ENCODE data around the gene PAPSS1.
"Not testable (repeated sequence)": the region's sequence is repeated elsewhere in the genome, so short reads cannot be mapped to it uniquely, and the experiment has no call there.

Gene PAPSS1

GRCh38 chr4:107725281-107725859, 5.3 kb upstream of the PAPSS1 start:
- DNase-seq: no peak

- DNase-seq: not testable (repeated sequence)
Measured at GRCh38 chr4:107723331-107723730, 3.3 kb upstream of the PAPSS1 start.

- DNase-seq: peak; percentile 70
Measured at GRCh38 chr4:107721436-107722100, 1.5 kb upstream of the PAPSS1 start.

GRCh38 chr4:107719207-107719921, 670 bp downstream of the PAPSS1 start:
- no peak for DNase-seq

GRCh38 chr4:107718351-107718965, 1.6 kb downstream of the PAPSS1 start:
- DNase-seq: no peak

GRCh38 chr4:107714256-107714655, 5.8 kb downstream of the PAPSS1 start:
- no peak for DNase-seq

GRCh38 chr4:107712236-107712635, 7.8 kb downstream of the PAPSS1 start:
- no peak for DNase-seq

- DNase-seq: no peak
Measured at GRCh38 chr4:107711831-107712230, 8.2 kb downstream of the PAPSS1 start.

- DNase-seq: no peak
Measured at GRCh38 chr4:107710493-107711459, 9.3 kb downstream of the PAPSS1 start.

GRCh38 chr4:107709916-107710315, 10.1 kb downstream of the PAPSS1 start:
- no peak for DNase-seq

GRCh38 chr4:107708225-107708624, 11.8 kb downstream of the PAPSS1 start:
- DNase-seq: no peak

- DNase-seq: no peak
Measured at GRCh38 chr4:107705742-107706556, 14.1 kb downstream of the PAPSS1 start.

GRCh38 chr4:107701565-107701964, 18.5 kb downstream of the PAPSS1 start:
- DNase-seq: no peak

GRCh38 chr4:107699466-107700206, 20.4 kb downstream of the PAPSS1 start:
- no peak for DNase-seq

GRCh38 chr4:107696187-107696586, 23.8 kb downstream of the PAPSS1 start:
- DNase-seq: not testable (repeated sequence)

- no peak for DNase-seq
Measured at GRCh38 chr4:107693132-107693531, 26.9 kb downstream of the PAPSS1 start.

GRCh38 chr4:107692202-107692601, 27.8 kb downstream of the PAPSS1 start:
- no peak for DNase-seq

- DNase-seq: no peak
Measured at GRCh38 chr4:107691378-107691777, 28.7 kb downstream of the PAPSS1 start.

- DNase-seq: no peak
Measured at GRCh38 chr4:107689912-107690587, 30.0 kb downstream of the PAPSS1 start.

- DNase-seq: no peak
Measured at GRCh38 chr4:107688421-107688820, 31.6 kb downstream of the PAPSS1 start.

Measured in CD4-positive, alpha-beta T cell treated with Interleukin-6 for 4 hours (primary cell).